Stimulated activated CD4-positive, alpha-beta T cell treated with anti-CD3 and anti-CD28 coated beads, Interleukin-15, amount 100 ng/mL, for 24 hours (primary cell): Measurements from ENCODE around the gene VPS8.

Experiments
- DNase-seq: peaks from one replicate; pipeline ENCODE4 v3.0.0-alpha.2; 2020

Gene VPS8

DNA sequence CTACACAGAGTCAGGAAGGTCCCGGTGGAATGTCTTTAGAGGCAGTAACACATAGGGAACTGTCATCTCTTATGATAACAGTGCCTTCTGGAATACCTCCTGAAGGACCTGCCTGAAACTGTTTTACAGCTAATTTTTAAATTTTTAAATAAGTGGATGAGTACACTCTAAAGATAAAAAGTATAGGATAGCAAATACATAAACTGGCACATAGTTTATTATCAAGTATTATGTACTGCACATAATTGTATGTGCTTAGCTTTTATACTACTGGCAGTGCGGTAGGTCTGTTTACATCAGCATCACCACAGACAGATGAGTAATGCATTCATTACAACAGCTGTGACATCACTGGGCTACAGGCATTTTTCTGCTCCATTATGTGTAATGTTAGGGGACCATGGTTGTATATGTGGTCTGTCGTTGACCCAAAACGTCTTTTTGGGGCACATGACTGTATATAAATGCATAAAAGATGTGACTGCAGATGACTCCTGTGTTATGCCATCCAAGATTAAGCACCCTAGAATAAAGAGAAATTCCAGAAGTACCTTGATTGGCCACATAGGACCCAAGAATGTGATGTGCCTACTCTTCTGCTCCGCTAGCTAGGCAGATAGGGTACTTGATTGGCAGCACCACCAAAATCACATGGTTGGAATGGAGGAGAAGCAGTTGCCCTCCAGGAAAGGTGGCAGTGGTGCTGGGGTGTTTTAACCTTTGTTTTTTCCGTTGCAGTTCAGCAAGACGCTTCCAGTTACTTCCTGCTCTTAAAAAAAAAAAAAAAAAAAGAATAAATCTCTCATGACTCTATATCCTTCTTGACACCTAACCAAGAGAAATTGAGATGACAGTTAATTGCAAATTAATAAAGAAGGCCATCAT is 3.3 kb downstream of the VPS8 start:
- DNase-seq = no peak

DNA sequence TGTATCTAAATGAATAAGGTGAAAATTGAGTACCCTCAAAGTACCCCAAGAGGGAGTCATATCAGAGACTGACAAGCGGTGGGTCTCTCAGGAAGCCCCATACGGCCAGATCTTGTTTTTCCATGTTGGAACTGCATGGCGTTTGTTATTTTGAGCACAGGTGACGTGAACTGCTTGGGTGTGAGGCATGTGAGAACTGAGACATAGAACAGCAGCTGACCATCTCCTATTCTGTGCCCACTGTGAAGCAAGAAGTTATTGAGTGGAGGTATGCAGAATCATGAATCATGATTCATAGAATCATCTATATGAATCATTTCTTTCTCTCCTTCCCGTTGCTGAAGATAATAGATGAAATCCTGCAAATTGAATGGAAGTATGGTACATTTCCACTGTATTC is 4.6 kb downstream of the VPS8 start:
- no peak for DNase-seq

DNA sequence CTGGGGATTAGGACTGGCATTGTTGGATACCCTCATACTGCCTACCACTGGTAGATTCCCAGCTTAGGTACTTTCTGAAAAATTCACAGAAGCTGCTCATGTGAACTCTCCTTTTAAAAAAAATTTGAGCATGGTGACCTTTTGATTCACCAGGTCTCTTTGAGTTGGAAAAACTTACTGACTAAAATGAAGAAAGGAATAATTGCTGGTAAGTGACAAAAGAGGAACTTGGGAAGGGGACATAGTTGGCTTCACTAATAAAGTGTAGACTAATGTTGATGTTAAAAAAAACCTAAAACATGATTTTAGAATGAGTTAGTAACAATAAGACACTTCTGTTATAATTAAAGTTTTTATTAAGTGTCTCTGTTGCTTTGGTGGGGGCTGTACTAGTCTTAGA is 8.6 kb downstream of the VPS8 start:
- no peak for DNase-seq

DNA sequence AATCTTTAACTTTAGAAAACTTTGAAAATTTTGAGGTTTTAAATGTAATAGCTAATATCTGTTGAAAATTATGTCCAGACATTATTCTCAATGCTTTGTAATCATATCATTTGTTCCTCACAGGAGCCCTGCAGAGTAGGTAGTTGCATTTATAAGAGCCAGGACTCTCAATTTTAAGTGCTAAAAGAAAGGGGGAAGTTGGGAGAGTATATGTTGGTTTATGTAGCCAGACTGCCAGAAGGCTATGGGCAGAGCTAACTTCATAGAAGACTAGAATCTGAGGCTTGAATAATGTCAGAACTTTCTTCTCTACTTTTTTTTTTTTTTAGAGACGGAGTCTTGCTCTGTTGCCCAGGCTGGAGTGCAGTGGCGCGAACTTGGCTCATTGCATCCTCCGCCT is 9.1 kb downstream of the VPS8 start:
- DNase-seq = no peak

DNA sequence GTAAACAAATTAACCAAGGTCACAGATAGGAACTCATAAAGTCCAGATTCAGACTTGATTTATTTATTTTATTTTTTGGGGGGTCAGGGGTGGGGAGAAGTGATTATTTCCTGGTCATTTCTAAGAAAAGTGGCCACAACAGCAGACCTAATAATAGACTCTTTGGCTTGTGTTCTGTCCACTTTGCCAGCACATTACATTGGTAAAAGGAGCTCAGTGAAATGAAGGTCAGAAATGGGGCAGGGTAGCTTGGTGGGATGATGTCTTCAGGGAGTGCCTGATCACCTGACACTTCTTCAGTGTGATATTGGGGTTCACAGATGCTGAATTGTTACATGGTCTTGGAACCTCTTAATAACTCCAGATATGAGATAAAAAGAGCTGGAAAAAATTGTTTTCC is 10.1 kb downstream of the VPS8 start:
- no peak for DNase-seq

DNA sequence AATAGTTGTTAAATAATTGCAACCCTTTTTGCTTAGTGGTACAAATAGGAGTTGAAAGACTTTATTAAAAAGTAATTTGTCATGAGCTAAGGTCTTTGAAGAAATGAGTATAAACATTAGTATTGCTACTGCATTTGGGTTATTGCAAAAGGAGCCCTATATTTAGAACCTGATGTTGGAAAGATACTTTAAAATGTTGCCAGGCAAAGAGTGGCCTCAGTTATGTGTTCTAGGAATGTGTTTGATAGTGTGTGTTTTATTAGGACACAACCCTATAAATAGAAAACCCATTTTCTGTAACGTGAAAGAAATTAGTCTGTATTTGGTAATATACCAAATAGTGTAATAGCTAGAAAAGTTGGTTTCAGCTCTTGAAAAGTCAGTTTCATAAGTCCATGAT is 10.7 kb downstream of the VPS8 start:
- DNase-seq = no peak

DNA sequence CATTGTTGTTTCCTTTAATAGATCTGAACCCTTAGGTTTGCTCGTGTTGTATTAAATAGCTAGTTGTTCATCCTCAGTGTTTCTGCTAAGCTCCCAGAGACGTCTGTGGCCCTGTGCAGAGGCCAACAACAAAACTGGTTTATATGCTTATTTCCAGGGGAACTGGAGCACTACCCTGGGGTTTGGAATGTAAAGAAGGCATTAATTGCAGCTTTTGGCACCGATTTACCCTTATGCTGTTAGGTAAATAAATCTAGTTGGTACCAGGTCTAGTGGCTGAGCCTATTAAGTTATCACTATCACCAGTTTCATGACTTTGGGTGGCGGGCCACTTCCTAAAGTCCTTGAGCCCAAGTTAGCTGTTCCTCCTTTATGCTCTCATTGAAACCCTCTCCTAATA is 12.0 kb downstream of the VPS8 start:
- no peak for DNase-seq

DNA sequence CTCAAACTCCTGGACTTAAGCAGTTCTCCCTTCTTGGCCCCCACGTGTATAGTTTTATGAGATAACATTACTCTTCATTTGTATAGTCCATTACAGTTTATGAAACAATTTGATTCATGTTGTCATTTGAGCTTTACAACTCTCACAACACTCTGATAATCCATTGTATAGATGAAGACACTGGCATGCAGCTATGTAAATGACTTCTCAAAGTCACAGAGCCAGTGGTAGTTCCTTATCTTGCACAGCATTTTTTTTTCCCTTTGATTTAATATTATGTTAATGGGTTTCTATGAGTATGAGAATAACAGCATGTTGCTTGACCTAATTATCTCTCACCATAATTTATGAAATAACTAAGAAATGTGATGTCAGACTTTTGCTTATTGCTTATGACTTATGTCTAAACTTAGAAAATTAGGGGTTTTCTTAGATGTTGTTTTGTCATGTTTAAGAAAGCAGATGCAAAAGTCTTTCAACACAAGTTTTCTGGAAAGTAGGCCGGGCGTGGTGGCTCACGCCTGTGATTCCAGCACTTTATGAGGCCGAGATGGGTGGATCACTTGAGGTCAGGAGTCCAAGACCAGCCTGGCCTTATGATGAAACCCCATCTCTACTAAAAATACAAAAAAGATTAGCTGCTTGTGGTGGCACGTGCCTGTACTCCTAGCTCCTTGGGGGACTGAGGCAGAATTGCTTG is 13.3 kb downstream of the VPS8 start:
- DNase-seq = no peak

DNA sequence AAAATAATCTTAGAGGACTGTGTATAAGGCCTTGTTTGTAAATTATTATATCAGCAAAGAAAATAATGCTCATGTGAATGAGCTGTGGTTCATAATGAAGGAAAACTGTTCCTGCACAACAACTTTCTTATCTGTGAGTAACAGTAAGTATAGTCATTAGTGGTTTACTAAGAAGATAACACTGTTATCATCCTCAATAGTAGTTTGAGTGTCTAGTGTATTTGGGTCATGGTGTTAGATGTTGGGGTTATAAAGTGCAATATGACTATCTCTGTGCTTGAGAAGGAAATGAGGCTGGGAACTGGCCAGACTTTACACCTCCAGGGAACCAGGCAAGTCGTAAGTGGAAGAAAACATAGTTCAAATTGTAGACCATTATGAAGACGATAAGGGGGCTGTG is 15.6 kb downstream of the VPS8 start:
- no peak for DNase-seq

DNA sequence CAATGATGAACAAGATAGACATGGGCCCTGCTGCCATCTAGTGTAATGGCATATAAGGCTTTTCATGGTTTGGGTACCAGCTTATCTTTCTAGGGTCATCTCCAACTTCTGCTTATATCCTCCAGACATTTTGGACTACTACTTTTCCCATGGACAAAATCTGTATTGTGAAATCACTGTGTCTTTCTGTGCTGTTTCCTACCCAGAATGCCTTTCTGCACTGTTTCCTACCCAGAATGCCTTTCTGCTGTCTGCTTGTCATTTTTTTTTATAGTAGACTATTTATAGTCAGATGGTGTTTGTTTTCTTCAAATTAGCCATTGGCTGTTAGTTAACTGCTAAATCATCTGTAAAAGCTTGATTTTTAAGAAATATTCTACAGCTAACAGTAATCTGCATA is 20.1 kb downstream of the VPS8 start:
- no peak for DNase-seq

DNA sequence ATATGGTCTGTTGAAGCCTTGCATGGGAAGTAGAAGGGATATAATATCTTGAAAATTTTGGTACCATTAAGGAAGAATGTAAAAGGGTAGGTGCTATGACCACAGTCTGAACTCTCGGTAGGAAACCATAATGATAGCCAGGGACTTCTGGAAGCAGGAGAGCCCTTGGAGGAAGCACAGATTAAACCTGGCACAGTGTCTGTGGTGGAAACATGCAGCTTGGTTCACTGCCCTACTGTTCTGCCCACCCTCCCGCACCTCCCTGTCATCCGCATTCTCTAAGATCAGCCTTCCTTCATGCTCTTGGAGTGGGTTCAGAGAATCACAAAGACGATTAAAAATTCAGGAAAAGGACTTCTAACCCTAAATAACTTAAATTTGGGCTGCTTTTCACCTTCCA is 20.9 kb downstream of the VPS8 start:
- no peak for DNase-seq

DNA sequence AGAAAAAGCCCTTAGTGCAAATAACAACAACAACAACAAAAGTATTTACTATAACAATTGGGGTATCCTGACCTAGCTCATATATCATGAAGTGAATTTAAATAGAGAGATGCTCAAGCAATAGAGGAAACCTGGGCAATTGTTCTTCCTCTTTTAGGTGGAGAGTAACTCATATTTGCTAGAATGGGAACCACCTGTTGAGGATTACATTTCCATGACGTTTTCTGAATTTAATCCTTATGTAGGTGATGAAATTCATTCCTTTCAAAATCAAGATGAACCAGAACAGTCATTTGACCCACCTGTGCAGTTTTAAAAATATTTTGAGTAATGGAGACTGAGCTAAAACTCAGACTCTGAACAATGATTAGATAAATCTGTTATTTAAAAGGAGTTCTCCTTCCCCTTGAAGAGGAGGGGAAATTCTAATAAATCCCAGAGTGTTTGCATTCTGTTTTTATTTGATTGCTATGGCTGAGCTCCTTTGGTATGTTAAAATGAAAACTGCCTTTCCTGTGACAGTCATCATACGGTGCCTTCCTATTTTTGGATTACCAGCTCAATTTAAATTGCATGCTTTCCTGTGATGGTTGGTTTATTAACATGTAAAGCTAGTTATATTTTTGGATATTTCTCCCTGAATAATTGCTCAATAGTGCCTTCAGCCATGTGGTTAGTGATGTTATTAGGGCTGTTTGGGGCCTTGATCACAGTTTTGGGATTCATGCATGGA is 24.3 kb downstream of the VPS8 start:
- DNase-seq = no peak

DNA sequence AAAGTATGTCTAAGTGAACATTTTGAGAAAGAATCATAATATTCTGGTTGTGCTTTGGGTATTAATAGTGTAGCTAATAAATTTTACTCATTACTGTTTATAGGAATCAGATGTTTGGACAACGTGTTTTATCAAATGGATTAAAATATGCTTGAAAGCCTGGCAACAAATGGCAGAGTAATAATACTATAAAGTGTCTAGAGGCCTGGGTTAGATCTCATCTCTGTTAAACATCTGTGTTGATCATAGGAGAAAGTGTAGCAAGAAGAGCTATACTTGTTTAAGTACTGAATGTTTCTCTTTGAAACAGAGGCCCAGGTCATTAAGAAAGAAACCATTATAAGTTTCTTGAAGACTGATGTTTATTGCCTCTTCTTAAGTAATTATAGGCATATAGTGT is 30.5 kb downstream of the VPS8 start:
- DNase-seq = no peak

DNA sequence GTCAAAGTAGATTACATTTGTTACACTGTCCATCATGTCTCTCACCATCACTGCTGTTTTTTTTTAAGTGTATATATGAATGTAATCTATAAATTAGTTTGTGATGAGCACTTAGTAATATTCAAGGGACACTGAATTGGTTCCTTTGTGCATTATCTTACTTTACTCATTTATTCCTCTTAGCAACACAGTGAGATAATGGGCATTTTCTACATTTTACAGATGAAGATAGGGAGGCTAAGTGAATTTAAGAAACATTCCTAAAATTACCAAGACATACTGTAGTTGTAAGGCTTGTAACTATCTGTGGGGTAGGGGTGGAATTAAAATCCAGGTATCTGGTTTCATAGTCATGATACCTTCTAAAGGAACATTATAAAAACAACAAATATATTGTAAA is 33.9 kb downstream of the VPS8 start:
- no peak for DNase-seq

DNA sequence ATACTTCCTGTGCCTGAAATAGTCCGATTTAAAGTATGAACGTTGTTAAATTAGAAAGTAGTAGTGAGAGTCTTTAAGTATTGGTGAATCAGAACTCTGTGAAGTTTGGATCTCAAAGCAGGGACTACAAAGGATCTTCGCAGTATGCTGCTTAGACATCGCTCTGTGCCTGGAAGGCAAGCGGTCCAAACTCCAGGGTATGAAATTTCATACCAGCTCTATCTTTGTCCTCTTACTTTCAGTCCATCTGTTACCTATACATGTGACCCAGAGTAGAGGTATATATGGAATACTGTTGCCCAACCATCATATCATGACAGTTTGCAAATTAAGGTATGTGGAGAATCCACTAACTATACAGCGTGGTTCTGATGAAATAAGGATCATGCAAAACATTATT is 34.5 kb downstream of the VPS8 start:
- DNase-seq = no peak

DNA sequence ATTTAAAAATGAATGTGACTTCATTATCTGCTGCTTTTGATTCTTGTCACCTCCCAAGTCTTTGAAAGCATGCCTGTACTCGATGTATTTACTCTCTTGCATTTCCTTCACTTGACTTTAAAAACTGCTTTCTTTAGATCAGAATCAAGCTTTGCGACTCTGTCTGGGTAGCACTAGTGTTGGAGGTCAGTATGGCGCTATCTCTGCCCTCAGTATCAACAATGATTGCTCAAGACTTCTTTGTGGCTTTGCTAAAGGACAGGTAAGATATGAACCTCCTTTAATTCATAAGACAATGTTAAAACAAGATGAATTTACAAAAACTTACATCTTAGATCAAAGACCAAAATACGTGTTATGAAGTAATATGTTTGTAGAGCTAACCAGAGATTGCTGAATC is 37.0 kb downstream of the VPS8 start:
- DNase-seq = no peak

DNA sequence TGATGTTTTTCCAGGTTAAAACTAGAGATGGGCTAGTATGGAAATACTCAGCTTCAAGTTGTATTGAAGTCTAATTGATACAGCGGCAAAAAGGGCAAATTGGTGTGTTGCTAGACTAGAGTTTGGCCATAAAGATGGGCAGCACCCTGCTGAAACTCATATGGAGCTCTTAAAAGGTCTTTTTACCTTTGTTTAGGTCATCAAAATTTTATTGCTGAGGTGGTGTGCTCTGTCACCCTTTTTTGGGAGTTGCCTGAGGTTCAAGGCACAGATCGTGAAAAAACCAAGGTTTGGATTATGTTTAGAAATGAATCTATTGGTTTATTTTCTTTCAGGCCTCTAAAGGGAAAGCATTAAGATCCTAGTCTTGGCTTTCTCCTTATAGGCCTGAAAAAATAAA is 38.2 kb downstream of the VPS8 start:
- no peak for DNase-seq

DNA sequence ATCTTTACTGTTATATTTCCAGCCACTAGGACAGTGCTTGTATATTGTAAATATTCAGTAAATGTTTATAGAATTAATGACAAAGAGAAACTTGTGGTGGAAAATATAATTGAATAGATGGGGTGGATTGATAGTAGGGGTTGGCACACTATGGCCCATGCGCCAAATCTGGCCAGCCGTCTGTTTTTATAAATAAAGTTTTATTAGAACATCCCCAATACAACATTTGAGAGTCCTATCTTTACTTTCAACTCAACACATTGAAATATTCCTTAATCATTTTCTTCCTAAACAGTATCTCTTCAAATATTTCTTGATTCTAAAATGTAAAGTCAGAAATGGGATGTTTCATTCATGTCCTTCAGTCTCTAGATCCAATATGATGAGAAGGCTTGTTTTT is 45.1 kb downstream of the VPS8 start:
- no peak for DNase-seq

DNA sequence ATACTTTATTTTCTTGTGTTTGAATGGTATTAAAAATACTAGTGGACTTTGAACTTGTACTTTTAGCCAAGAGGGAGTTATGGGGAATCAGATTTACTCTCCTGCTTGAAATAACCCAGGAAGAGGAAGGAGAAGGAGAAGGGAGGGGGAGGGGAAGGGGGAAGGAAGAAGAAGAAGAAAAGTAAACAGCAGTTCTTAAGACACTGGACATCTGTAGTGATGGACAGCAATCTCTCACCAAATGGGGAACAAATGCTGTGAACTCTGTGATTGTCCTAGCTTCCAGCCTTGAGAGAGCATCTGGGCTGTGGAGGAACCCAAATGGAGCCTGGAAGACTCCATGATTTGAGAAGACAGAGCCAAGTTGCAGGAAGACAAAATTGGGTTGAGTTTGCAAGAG is 52.0 kb downstream of the VPS8 start:
- DNase-seq = no peak

DNA sequence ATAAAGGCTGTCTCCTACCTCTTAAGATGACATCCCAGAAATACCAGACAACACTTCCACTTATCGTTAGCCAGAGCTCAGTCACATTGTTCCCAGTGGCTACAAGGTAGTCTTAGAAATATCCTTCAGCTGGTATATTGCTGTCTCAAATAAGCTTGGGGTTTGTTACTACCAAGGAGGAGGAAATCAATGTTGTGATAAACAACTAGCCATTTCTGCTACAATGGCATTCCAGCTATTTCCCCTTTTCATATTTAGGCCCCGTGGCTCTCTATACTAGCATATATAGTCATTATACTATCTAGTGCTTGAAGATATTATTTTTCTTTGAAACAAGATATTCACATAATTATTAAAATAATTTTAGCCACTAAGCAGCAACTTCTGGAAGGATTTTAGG is 56.5 kb downstream of the VPS8 start:
- DNase-seq = no peak

DNA sequence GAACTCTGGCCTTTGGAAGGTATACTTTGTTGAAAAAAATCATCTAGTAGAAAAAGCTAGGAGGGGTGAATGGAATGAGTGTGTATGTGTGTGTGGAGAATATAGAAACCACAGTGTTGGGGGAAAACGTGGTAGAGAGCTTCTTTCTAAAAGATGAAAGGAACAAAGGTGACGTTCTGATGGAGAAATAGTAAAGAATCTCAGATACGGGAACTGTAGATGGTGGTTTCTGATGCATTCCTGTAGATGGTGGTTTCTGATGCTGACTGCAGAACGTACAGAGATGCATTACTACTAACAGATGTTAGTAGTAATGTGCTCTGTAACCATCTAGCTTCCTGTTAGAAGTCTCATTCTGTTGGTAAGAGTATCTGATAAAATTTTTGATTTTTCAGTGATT is 60.2 kb downstream of the VPS8 start:
- no peak for DNase-seq

DNA sequence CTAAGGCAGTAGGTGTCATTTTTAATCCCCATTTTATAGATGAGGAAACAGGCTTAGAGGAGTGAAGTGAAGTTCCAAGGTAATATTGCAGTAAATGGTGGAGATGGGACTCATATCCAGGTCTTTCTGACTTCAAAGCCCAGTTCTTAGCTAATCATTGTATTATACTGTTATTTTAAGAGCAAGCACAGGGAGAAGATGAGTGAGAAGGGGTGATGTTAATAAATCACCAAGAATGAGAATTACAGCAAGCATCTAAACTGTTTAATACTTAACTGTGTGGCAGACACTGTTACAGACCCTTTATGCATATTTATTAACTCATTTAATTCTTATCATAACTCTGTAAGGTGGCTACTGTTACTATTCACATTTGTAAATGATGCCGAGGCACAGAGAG is 61.2 kb downstream of the VPS8 start:
- DNase-seq = no peak

DNA sequence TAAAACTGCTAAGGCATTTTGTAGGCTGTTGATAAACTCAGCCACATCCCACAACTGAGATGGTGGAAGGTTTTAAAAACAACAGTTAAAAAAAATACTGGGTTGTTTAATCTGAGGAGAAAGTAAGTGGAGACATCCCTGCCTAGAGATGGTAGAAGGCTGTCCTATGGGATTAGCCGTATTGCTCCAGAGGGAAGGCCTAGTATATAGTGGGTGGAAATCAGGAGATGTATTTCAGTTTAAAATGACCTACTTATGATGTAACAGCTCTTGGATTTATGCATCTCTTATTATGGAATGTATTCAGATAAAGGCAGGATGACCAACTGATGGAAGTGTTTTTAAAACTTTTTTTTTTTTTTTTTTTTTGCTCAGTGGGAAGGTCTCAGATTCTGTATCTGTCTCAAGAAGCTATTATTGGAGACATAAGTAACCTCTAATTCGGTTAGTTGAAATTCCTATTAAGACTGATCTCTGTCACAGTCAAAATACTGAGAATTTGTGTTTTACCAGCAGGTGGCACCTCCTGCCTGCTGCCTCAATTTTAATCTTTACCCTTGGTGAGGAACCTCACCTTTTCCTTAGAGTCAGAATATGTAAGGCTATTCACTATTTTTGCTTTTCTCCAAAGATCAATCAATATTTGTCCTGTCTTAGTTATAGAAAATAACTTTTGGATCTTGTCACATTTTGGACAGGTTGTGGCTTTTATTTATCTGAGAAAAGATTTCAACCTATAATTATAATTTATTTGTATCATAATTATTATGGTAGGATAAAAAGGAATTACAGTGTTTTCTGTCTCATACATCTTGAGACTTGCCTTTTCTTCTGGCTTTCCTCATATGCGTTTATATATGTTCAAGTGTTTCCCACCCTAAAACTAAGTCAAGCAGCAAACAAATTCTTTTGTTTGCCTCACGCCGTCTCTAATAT is 63.0 kb downstream of the VPS8 start:
- DNase-seq = peak; percentile 4
